Gastroesophageal sphincter (tissue), 4 donors: ENCODE results near the gene ADD2. TPM values are rescaled to one million over a fixed set of nuclear protein-coding genes. Genes with fewer than 3 reads are reported as not detected.

Source experiments
- ATAC-seq: fragments of 150-250 bp; one replicate; pipeline ENCODE4 v1.9.1; 2016; ENCODE audit warnings: mild to moderate bottlenecking, moderate library complexity
- H3K27ac ChIP-seq, 4 donors: fragments of 200-600 bp; sonication (generic) in 3 of 4; 1 replicate in 3 of 4; 2 replicates in 1 of 4; pipeline ENCODE4 v1.5.1; 2016 to 2019
- H3K27me3 ChIP-seq: fragments of 200-600 bp; sonication (generic); one replicate; pipeline ENCODE4 v1.5.1; 2019
- H3K36me3 ChIP-seq, 2 donors: fragments of 200-600 bp; sonication (generic); one replicate each; pipeline ENCODE4 v1.5.1; 2019; ENCODE audit warnings: control low read depth in 1 of 2
- H3K4me1 ChIP-seq, 3 donors: fragments of 200-600 bp; sonication (generic); 1 replicate in 2 of 3; 2 replicates in 1 of 3; pipeline ENCODE4 v1.5.1; 2016 to 2019; ENCODE audit warnings: control low read depth in 2 of 3
- H3K4me3 ChIP-seq, 2 donors: fragments of 200-600 bp; sonication (generic); one replicate each; pipeline ENCODE4 v1.5.1; 2019; ENCODE audit warnings: mild to moderate bottlenecking in 1 of 2, moderate library complexity in 1 of 2
- H3K9me3 ChIP-seq, 3 donors: fragments of 200-600 bp; sonication (generic); one replicate each; pipeline ENCODE4 v1.5.1; 2017 to 2019; ENCODE audit warnings: control low read depth in 2 of 3
- EP300 ChIP-seq: sonication (generic); formaldehyde crosslinking; IDR thresholded peaks from one replicate; pipeline ENCODE4 v1.6.1; 2017; ENCODE audit warnings: antibody characterized with exemption, mild to moderate bottlenecking
- POLR2A ChIP-seq, 2 donors: fragments of 450-650 bp; IDR thresholded peaks; one replicate each; pipeline ENCODE4 v1.6.1; 2017; ENCODE audit warnings: antibody characterized with exemption in 2 of 2, mild to moderate bottlenecking in 2 of 2, moderate library complexity in 1 of 2
- POLR2AphosphoS5 ChIP-seq: sonication (generic); formaldehyde crosslinking; IDR thresholded peaks from one replicate; pipeline ENCODE4 v1.6.1; 2017; ENCODE audit warnings: antibody characterized with exemption
- WGBS, 2 donors: methylation state at CpG; one replicate each; pipeline ENCODE4 v1.1.5; 2018; ENCODE audit warnings: low coverage in 1 of 2; 5-methylcytosine and 5-hydroxymethylcytosine counted together
- total RNA-seq, 4 donors: library from RNA; depleted of rRNA; stranded (reverse); fragments of >200 nt; gene quantifications; one replicate each; pipeline ENCODE4 v1.1.0, GENCODE V29; 2016
- TF ChIP-seq, protein P1 (sequence below), 4 experiments: fragments of 200-600 bp in 2 of 4; fragments of 450-650 bp in 2 of 4; sonication (generic) in 1 of 4; IDR thresholded peaks; one replicate each; pipeline ENCODE4 v1.5.1; 2017 to 2019; ENCODE audit warnings: antibody characterized with exemption in 4 of 4, mild to moderate bottlenecking in 2 of 4, moderate library complexity in 2 of 4

Gene ADD2
- total RNA-seq, 4 donors from 2014 or later = 2.4 to 7.8 (median 3.6) TPM

DNA sequence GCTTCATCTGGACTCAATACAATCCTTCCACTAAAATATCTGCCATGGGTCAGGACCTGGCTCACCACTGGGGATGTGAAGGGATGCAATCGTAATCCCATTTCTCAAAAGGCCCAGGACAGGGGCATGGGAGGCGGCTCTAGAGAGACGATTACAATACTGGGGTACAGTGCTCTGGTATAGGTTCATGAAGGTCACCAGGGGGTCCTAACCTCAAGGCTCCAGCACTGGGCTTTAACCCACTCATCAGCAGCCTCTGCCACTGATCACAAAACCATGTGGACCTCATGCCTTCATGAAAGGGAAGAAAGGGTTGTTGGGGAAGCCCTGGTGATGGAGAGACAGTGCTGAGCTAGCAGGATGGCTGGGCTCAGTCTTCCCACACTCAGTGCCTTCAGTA lies 48.8 kb downstream of the ADD2 start:
- no peak for ATAC-seq
- H3K9me3 ChIP-seq = no peaks in the 10 kb centered on the region
- H3K27me3 ChIP-seq = no peaks in the 10 kb centered on the region
- H3K27ac ChIP-seq = no peak overlapping the region
- H3K36me3 ChIP-seq = no peaks in the 10 kb centered on the region
- no CpG with 5 or more reads among the region's 3 CpGs for WGBS, 2 donors
- no peak overlapping the region for H3K4me3 ChIP-seq
- H3K4me1 ChIP-seq = no peaks in the 10 kb centered on the region
- no peak for TF ChIP-seq POLR2AphosphoS5
- TF ChIP-seq EP300 = no peak
- TF ChIP-seq, protein P1, sequence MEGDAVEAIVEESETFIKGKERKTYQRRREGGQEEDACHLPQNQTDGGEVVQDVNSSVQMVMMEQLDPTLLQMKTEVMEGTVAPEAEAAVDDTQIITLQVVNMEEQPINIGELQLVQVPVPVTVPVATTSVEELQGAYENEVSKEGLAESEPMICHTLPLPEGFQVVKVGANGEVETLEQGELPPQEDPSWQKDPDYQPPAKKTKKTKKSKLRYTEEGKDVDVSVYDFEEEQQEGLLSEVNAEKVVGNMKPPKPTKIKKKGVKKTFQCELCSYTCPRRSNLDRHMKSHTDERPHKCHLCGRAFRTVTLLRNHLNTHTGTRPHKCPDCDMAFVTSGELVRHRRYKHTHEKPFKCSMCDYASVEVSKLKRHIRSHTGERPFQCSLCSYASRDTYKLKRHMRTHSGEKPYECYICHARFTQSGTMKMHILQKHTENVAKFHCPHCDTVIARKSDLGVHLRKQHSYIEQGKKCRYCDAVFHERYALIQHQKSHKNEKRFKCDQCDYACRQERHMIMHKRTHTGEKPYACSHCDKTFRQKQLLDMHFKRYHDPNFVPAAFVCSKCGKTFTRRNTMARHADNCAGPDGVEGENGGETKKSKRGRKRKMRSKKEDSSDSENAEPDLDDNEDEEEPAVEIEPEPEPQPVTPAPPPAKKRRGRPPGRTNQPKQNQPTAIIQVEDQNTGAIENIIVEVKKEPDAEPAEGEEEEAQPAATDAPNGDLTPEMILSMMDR (IDR thresholded peaks at IDR 0.05) = no peak
- no peak for TF ChIP-seq POLR2A (IDR thresholded peaks at IDR 0.05)

DNA sequence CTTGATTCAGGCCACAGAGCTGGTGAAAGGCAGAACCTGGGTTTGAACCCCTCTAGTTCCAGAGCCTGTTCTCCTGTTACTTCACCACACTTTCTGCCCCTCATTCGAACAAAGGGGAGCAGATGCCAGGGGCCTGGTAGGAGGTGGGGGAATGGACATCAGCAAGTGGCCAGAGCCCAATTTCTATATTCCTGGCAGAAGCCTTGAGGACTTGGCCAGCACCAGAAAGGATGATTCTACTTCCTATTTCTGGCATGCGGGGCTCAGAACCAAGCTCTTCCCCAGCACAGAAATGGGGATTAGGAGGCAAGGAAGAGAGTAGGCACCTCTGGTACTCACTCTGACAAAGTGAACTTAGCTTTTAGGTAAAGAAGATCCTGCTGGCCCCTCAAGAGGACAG lies 49.3 kb downstream of the ADD2 start:
- TF ChIP-seq POLR2A (IDR thresholded peaks at IDR 0.05) = no peak
- no peak for TF ChIP-seq EP300
- no peak for TF ChIP-seq POLR2AphosphoS5
- TF ChIP-seq, protein P1 (IDR thresholded peaks at IDR 0.05) = no peak
- ATAC-seq = no peak
- H3K9me3 ChIP-seq = no peaks in the 10 kb centered on the region
- WGBS, 2 donors = 80% methylated on average over 1 of the region's 2 CpGs; no CpG with 5 or more reads in 1 of the 2 donors
- H3K4me3 ChIP-seq = no peak overlapping the region
- H3K27ac ChIP-seq = no peak overlapping the region
- no peaks in the 10 kb centered on the region for H3K36me3 ChIP-seq
- no peaks in the 10 kb centered on the region for H3K4me1 ChIP-seq
- no peaks in the 10 kb centered on the region for H3K27me3 ChIP-seq

DNA sequence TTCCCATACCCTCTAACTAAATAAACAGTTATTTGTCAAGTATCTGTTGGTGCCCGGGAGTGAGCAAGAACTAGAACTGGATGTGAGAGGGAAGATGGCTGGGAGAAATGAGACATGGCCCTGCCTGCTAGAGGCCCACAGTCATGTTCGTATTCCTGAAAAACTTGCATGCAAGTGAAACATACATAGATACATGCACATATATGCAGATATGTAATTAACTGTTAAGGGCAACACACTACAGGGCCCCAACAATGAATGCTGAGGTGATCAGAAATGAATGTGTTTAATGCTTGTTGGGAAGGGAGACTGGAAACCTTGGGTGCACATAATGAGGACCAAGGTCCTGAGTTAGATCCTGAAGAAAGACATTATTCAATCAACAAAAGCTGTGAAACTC lies 49.8 kb downstream of the ADD2 start:
- TF ChIP-seq POLR2AphosphoS5 (no peak), POLR2A (IDR thresholded peaks at IDR 0.05) (no peak), EP300 (no peak)
- TF ChIP-seq, protein P1 (IDR thresholded peaks at IDR 0.05) = no peak
- ATAC-seq = no peak
- no peaks in the 10 kb centered on the region for H3K4me1 ChIP-seq
- no peaks in the 10 kb centered on the region for H3K36me3 ChIP-seq
- no peak overlapping the region for H3K27ac ChIP-seq
- no peak overlapping the region for H3K4me3 ChIP-seq
- 63 to 67% methylated on average over 1 of the region's 2 CpGs for WGBS, 2 donors
- H3K27me3 ChIP-seq = no peaks in the 10 kb centered on the region
- no peaks in the 10 kb centered on the region for H3K9me3 ChIP-seq

DNA sequence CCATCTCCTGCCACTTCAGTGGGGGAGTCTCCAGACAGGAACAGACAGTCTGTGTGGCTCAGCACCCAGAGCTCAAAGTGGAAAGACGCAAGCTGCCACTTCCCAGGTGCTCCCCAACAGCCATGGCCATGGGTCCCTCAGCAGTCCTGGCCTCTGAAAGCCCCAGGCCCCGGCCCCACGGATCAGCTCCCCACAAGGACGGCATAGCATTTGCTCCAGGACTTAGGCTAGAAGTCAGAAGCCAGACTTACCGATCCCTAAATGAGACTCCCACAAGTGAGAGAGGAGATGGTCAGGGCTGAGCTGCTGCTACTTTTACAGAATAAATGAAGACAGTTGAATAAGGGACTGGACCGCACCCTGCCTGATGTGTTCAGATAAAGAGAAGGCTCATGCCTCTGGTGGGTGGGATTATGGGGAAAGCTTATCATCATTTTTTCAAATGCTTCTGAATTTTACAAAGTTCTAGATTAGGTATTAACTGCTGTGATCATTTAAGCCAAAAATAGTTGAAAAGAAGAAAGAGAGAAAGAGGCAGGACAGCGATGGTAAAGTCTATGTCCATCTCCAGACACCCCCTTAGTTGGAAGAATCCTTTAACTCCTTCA lies 50.5 kb downstream of the ADD2 start:
- H3K4me3 ChIP-seq = no peak overlapping the region
- H3K27me3 ChIP-seq = no peaks in the 10 kb centered on the region
- no peaks in the 10 kb centered on the region for H3K4me1 ChIP-seq
- H3K36me3 ChIP-seq = no peaks in the 10 kb centered on the region
- WGBS, 2 donors = 63 to 92% methylated on average over 2 of the region's 7 CpGs
- H3K9me3 ChIP-seq = no peaks in the 10 kb centered on the region
- H3K27ac ChIP-seq = no peak overlapping the region
- ATAC-seq = no peak
- TF ChIP-seq, protein P1 (IDR thresholded peaks at IDR 0.05) = no peak
- TF ChIP-seq EP300 = no peak
- TF ChIP-seq POLR2AphosphoS5 = no peak
- no peak for TF ChIP-seq POLR2A (IDR thresholded peaks at IDR 0.05)

DNA sequence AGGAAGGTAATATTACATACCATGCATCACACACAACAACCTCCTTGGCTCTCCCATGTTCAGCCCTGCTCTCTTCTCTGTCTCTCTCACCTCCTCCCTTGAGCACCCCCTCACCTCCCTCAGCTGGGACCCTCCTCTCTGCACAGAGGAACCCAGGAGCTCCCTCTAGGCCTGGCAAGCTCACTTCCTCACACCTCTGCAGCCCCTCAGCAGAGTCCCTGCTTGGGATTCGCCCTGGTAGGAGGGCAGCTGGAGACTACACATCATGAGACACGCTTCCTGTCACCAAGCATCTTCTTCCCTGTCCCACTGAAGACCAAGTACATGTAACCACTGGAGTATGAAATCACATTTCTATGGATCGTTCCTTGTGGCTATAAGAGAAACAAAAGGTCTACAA lies 51.0 kb downstream of the ADD2 start:
- Histone ChIP-seq H3K27me3 (no peaks in the 10 kb centered on the region), H3K4me3 (no peak overlapping the region), H3K27ac (no peak overlapping the region), H3K4me1 (no peaks in the 10 kb centered on the region), H3K36me3 (no peaks in the 10 kb centered on the region), H3K9me3 (no peaks in the 10 kb centered on the region)
- TF ChIP-seq POLR2A (IDR thresholded peaks at IDR 0.05) (no peak), EP300 (no peak), POLR2AphosphoS5 (no peak)
- TF ChIP-seq, protein P1 (IDR thresholded peaks at IDR 0.05) = no peak
- no peak for ATAC-seq
- WGBS, 2 donors = no CpG with 5 or more reads among the region's 3 CpGs
